ENCODE measurements around the gene LGALS12.
"Not testable (repeated sequence)": the region's sequence is repeated elsewhere in the genome, so short reads cannot be mapped to it uniquely, and the experiment has no call there.

LGALS12 gene

GRCh38 chr11:63521896-63522295 lies 16.0 kb downstream of the LGALS12 start:
- TF ChIP-seq, protein P1, sequence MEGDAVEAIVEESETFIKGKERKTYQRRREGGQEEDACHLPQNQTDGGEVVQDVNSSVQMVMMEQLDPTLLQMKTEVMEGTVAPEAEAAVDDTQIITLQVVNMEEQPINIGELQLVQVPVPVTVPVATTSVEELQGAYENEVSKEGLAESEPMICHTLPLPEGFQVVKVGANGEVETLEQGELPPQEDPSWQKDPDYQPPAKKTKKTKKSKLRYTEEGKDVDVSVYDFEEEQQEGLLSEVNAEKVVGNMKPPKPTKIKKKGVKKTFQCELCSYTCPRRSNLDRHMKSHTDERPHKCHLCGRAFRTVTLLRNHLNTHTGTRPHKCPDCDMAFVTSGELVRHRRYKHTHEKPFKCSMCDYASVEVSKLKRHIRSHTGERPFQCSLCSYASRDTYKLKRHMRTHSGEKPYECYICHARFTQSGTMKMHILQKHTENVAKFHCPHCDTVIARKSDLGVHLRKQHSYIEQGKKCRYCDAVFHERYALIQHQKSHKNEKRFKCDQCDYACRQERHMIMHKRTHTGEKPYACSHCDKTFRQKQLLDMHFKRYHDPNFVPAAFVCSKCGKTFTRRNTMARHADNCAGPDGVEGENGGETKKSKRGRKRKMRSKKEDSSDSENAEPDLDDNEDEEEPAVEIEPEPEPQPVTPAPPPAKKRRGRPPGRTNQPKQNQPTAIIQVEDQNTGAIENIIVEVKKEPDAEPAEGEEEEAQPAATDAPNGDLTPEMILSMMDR (IDR thresholded peaks at IDR 0.05; ENCODE audit: insufficient read depth, missing control alignments): no peak
- FAIRE-seq (no peak), DNase-seq (ENCODE audit: insufficient read length, low spot score) (no peak)

- TF ChIP-seq, protein P1 (IDR thresholded peaks at IDR 0.05; ENCODE audit: insufficient read depth, missing control alignments): no peak
- DNase-seq (ENCODE audit: insufficient read length, low spot score): no peak
- FAIRE-seq: no peak
These were observed 17.3 kb downstream of the LGALS12 start for GRCh38 chr11:63523151-63523550.

DNA sequence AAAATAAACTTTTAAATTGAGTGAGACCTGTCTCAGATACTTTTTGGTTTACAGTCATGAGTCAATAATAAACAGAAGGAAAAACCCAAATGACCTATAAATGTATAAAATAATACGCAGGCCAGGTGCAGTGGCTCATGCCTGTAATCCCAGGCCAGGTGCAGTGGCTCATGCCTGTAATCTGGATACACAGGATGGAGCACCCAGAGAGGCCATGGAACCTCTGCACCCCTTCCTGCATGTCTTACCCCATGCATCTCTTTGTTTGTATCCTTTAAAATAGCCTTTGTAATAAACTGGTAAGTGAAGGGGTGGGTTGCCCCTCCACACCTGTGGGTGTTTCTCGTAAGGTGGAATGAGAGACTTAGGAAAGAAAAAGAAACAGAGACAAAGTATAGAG lies 21.8 kb downstream of the LGALS12 start:
- TF ChIP-seq, protein P1 (IDR thresholded peaks at IDR 0.05; ENCODE audit: insufficient read depth, missing control alignments): no peak
- FAIRE-seq (no peak), DNase-seq (ENCODE audit: insufficient read length, low spot score) (no peak)

DNA sequence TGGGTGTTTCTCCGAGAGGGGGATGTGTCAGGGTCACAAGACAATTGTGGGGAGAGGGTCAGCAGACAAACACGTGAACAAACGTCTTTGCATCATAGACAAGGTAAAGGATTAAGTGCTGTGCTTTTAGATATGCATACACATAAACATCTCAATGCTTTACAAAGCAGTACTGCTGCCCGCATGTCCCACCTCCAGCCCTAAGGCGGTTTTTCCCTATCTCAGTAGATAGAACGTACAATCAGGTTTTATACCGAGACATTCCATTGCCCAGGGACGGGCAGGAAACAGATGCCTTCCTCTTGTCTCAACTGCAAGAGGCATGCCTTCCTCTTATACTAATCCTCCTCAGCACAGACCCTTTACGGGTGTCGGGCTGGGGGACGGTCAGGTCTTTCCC lies 22.3 kb downstream of the LGALS12 start:
- not testable (repeated sequence) for DNase-seq (ENCODE audit: insufficient read length, low spot score); FAIRE-seq

- FAIRE-seq; DNase-seq (ENCODE audit: insufficient read length, low spot score): not testable (repeated sequence)
These were observed 22.9 kb downstream of the LGALS12 start for GRCh38 chr11:63528729-63529278.

- not testable (repeated sequence) for FAIRE-seq; DNase-seq (ENCODE audit: insufficient read length, low spot score)
These were observed 23.5 kb downstream of the LGALS12 start for GRCh38 chr11:63529373-63529772.

DNA sequence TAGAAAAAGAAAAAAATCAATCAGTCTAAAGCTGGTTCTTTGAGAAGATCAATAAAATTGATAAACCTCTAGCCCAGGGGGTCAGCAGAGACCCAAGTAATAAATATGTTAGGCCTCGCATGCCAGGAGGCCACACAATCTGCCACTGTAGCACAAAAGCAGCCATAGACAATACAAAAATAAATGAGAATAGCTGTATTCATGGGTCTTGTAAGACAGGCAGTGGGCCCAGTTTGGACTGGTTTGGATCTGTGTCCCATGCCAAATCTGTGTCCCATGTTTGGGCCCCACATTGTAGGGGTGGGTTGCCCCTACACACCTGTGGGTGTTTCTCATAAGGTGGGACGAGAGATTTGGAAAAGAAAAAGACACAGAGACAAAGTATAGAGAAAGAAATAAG lies 24.1 kb downstream of the LGALS12 start:
- FAIRE-seq (no peak), DNase-seq (ENCODE audit: insufficient read length, low spot score) (no peak)
- TF ChIP-seq, protein P1 (IDR thresholded peaks at IDR 0.05; ENCODE audit: insufficient read depth, missing control alignments): no peak

DNA sequence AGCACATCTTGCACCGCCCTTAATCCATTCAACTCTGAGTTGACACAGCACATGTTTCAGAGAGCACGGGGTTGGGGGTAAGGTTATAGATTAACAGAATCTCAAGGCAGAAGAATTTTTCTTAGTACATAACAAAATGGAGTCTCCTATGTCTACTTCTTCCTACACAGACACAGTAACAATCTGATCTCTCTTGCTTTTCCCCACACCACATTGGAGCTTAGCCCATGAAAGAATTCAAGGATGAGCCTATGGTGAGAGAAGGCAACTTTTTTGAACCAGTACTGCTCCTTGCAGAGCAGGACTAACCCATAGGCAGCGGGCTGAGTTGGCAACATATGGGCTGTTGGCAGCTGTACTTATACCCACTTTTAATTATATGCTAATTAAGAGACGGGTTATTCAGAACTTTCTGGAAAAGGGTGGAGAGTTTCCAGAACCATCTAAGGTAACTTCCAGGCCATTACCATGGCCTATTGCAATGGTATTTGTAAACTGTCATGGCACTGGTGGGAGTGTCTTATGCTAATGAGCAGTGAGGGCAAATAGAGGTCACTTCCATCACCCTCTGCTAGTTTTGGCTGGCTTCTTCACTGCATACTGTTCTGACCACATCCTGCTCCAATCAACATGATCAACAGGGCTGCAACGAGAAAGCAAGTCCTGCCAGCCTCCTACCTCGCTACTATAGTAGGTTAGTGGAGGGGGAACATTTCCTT lies 25.3 kb downstream of the LGALS12 start:
- FAIRE-seq; DNase-seq (ENCODE audit: insufficient read length, low spot score): not testable (repeated sequence)

GRCh38 chr11:63532117-63532516 lies 26.2 kb downstream of the LGALS12 start:
- no peak for DNase-seq (ENCODE audit: insufficient read length, low spot score)
- FAIRE-seq: no peak
- TF ChIP-seq, protein P1 (IDR thresholded peaks at IDR 0.05; ENCODE audit: insufficient read depth, missing control alignments): no peak

All from D721Med (cell line).